GM23338 (cell line): ENCODE results near the gene AP2A2. TPM values are rescaled to one million over a fixed set of nuclear protein-coding genes. Genes with fewer than 3 reads are reported as not detected.

Source experiments
- ATAC-seq: fragments of 200-7000 bp; cut with Tn5 transposase; 3 replicates; pipeline ENCODE4 v1.9.1; 2020
- DNase-seq: peaks from one replicate; pipeline ENCODE4 v3.0.0-alpha.2; 2015; ENCODE audit warnings: low spot score
- H2AFZ ChIP-seq: fragments of 200-600 bp; sonication (generic); 2 replicates; pipeline ENCODE4 v1.8.0; 2016; ENCODE audit warnings: antibody characterized with exemption, mild to moderate bottlenecking, moderate library complexity
- H3F3A ChIP-seq: fragments of 200-600 bp; sonication (generic); replicated peaks from 2 replicates; pipeline ENCODE4 v1.8.0; 2017; ENCODE audit warnings: antibody characterized with exemption, mixed run types, low read depth
- H3K27ac ChIP-seq: fragments of 200-600 bp; sonication (generic); 2 replicates; pipeline ENCODE4 v1.6.1; 2016; ENCODE audit warnings: low read depth
- H3K27me3 ChIP-seq: fragments of 200-600 bp; sonication (generic); 2 replicates; pipeline ENCODE4 v1.8.0; 2016; ENCODE audit warnings: mild to moderate bottlenecking, mixed run types, moderate library complexity; ENCODE audit not compliant: insufficient read depth
- H3K36me3 ChIP-seq: fragments of 200-600 bp; sonication (generic); 2 replicates; pipeline ENCODE4 v1.8.0; 2016; ENCODE audit warnings: mild to moderate bottlenecking; ENCODE audit not compliant: insufficient read depth
- H3K4me1 ChIP-seq: fragments of 200-600 bp; sonication (generic); 2 replicates; pipeline ENCODE4 v1.8.0; 2016; ENCODE audit warnings: mild to moderate bottlenecking, moderate library complexity; ENCODE audit not compliant: insufficient read depth
- H3K4me2 ChIP-seq: fragments of 200-600 bp; sonication (generic); 2 replicates; pipeline ENCODE4 v1.7.1; 2017; ENCODE audit warnings: mixed run types
- H3K4me3 ChIP-seq: fragments of 200-600 bp; sonication (generic); 2 replicates; pipeline ENCODE4 v1.6.1; 2016; ENCODE audit warnings: mixed run types
- H3K79me2 ChIP-seq: fragments of 200-600 bp; sonication (generic); replicated peaks from 2 replicates; pipeline ENCODE4 v1.8.0; 2017; ENCODE audit warnings: mild to moderate bottlenecking; ENCODE audit not compliant: insufficient read depth
- H3K9me2 ChIP-seq: fragments of 200-600 bp; sonication (generic); 2 replicates; pipeline ENCODE4 v1.8.0; 2017; ENCODE audit not compliant: insufficient read depth
- H4K20me1 ChIP-seq: fragments of 200-600 bp; sonication (generic); replicated peaks from 2 replicates; pipeline ENCODE4 v1.8.0; 2017; ENCODE audit warnings: mild to moderate bottlenecking; ENCODE audit not compliant: insufficient read depth
- H3K27ac Mint-ChIP-seq: 2 replicates; pipeline ENCODE4 v1.8.0; 2020; ENCODE audit warnings: inconsistent platforms, mild to moderate bottlenecking, moderate library complexity, mixed read lengths
- H3K27me3 Mint-ChIP-seq: 3 replicates; pipeline ENCODE4 v1.8.0; 2022; ENCODE audit warnings: low read depth, mild to moderate bottlenecking, moderate library complexity, mixed read lengths, inconsistent platforms; ENCODE audit not compliant: insufficient read depth, poor library complexity
- H3K36me3 Mint-ChIP-seq: 3 replicates; pipeline ENCODE4 v1.8.0; 2021; ENCODE audit warnings: low read depth, mild to moderate bottlenecking, inconsistent platforms, moderate library complexity, mixed read lengths
- H3K4me1 Mint-ChIP-seq: 3 replicates; pipeline ENCODE4 v1.8.0; 2020; ENCODE audit warnings: mild to moderate bottlenecking, inconsistent platforms, mixed read lengths
- H3K4me3 Mint-ChIP-seq: 3 replicates; pipeline ENCODE4 v1.8.0; 2021; ENCODE audit warnings: moderate library complexity, mild to moderate bottlenecking, inconsistent platforms, mixed read lengths
- H3K9me3 Mint-ChIP-seq: 3 replicates; pipeline ENCODE4 v1.8.0; 2020; ENCODE audit warnings: moderate library complexity, mild to moderate bottlenecking, inconsistent platforms, mixed read lengths
- ZNF114 ChIP-seq: fragments of 250-450 bp; sonication (Bioruptor Pico); IDR thresholded peaks from 2 replicates; pipeline ENCODE4 v1.5.0; 2020; ENCODE audit warnings: mild to moderate bottlenecking, moderate library complexity
- polyA plus RNA-seq: library from polyadenylated mRNA; unstranded; fragments of >200 nt; fragmentation: Nextera tagmentation; extraction: Ambion mirVana; gene quantifications from 2 replicates; pipeline ENCODE4 v1.2.1, GENCODE V29; 2016
- total RNA-seq: library from RNA; depleted of rRNA; stranded (reverse); fragments of >200 nt; shearing (Covaris generic); gene quantifications from 2 replicates; pipeline ENCODE4 v1.2.3, GENCODE V29; 2014
- TF ChIP-seq, protein P1 (sequence below): fragments of 250-450 bp; sonication (Bioruptor Pico); IDR thresholded peaks from 2 replicates; pipeline ENCODE4 v1.5.0; 2020; ENCODE audit warnings: mild to moderate bottlenecking, moderate library complexity
- TF ChIP-seq, protein P2 (sequence below), 2 experiments: fragments of 200-600 bp in 1 of 2; sonication (generic) in 1 of 2; conservative IDR thresholded peaks; 2 replicates each; pipeline versions ENCODE4 v1.5.1 to v1.6.1; 2016 to 2017; ENCODE audit warnings: antibody characterized with exemption in 2 of 2, low read depth in 2 of 2, mild to moderate bottlenecking in 2 of 2, moderate library complexity in 1 of 2

Gene AP2A2
- total and polyA plus RNA-seq, 2 experiments from 2014 or later, result 23.7 to 47.5 TPM

DNA sequence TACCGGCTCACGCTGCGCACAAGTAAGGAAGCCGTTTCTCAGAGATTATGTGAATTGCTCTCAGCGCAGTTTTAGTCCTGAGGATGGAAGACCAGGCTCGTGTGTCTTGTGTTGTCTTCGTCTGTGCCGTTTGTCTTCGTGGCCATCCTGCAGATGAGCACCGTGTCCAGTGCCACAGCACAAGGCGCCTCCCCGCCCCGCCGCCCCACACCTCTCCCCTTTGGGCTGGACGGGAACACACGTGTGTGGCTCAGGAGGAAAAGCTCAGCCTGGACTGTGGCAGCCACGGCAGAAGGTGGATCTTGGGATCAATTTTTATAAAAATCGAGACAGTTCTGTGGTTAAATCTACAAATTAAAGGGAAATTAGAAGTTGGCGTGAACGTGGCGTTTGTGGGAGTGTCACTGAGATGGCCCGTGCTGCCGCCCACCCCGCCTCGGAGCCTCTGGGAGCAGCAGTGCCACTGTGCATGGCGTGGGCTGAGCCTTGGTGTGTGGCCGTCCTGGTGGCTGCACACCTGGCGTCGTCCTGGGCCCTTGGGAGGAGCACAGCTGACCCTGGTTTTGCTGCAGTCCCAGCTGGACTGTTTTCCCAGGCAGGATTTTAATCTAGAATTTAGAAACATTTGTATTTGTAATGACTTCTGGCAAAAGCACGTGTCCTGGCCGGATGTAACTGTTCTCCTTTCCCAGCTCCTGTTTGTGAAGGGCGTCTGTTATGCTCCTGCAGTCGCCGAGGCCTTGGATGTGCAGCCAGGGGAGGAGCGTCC, 85.1 kb downstream of the AP2A2 start (continued):
- TF ChIP-seq, protein P1, sequence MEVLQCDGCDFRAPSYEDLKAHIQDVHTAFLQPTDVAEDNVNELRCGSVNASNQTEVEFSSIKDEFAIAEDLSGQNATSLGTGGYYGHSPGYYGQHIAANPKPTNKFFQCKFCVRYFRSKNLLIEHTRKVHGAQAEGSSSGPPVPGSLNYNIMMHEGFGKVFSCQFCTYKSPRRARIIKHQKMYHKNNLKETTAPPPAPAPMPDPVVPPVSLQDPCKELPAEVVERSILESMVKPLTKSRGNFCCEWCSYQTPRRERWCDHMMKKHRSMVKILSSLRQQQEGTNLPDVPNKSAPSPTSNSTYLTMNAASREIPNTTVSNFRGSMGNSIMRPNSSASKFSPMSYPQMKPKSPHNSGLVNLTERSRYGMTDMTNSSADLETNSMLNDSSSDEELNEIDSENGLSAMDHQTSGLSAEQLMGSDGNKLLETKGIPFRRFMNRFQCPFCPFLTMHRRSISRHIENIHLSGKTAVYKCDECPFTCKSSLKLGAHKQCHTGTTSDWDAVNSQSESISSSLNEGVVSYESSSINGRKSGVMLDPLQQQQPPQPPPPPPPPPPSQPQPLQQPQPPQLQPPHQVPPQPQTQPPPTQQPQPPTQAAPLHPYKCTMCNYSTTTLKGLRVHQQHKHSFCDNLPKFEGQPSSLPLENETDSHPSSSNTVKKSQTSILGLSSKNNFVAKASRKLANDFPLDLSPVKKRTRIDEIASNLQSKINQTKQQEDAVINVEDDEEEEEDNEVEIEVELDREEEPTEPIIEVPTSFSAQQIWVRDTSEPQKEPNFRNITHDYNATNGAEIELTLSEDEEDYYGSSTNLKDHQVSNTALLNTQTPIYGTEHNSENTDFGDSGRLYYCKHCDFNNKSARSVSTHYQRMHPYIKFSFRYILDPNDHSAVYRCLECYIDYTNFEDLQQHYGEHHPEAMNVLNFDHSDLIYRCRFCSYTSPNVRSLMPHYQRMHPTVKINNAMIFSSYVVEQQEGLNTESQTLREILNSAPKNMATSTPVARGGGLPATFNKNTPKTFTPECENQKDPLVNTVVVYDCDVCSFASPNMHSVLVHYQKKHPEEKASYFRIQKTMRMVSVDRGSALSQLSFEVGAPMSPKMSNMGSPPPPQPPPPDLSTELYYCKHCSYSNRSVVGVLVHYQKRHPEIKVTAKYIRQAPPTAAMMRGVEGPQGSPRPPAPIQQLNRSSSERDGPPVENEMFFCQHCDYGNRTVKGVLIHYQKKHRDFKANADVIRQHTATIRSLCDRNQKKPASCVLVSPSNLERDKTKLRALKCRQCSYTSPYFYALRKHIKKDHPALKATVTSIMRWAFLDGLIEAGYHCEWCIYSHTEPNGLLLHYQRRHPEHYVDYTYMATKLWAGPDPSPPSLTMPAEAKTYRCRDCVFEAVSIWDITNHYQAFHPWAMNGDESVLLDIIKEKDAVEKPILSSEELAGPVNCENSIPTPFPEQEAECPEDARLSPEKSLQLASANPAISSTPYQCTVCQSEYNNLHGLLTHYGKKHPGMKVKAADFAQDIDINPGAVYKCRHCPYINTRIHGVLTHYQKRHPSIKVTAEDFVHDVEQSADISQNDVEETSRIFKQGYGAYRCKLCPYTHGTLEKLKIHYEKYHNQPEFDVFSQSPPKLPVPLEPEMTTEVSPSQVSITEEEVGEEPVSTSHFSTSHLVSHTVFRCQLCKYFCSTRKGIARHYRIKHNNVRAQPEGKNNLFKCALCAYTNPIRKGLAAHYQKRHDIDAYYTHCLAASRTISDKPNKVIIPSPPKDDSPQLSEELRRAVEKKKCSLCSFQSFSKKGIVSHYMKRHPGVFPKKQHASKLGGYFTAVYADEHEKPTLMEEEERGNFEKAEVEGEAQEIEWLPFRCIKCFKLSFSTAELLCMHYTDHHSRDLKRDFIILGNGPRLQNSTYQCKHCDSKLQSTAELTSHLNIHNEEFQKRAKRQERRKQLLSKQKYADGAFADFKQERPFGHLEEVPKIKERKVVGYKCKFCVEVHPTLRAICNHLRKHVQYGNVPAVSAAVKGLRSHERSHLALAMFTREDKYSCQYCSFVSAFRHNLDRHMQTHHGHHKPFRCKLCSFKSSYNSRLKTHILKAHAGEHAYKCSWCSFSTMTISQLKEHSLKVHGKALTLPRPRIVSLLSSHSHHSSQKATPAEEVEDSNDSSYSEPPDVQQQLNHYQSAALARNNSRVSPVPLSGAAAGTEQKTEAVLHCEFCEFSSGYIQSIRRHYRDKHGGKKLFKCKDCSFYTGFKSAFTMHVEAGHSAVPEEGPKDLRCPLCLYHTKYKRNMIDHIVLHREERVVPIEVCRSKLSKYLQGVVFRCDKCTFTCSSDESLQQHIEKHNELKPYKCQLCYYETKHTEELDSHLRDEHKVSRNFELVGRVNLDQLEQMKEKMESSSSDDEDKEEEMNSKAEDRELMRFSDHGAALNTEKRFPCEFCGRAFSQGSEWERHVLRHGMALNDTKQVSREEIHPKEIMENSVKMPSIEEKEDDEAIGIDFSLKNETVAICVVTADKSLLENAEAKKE (CRISPR knock-in tag), result no peak
- TF ChIP-seq ZNF114 (CRISPR knock-in tag), result no peak

DNA sequence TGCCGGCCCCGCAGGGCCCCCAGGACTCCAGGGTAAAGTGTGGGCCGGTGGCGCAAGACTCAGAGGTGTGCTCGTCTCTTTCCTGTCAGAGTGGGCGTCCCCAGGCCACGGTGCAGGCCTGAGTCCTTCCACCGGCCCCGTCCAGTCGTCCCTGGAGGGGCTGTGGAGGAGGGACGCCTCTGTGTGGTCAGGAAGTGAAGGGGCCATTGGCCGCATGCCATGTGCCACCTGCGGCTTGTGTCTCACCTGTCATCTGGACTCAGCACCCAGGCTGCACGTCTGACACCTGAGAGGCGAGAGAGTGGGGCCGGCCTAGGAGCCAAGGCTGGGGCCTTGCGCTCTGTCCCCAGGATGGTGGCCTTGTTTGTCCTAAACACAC, 85.6 kb downstream of the AP2A2 start:
- H3K4me3 Mint-ChIP-seq, result no peak overlapping the region
- no peak overlapping the region for H3K27ac ChIP-seq
- no peak overlapping the region for H3K4me2 ChIP-seq
- H2AFZ ChIP-seq, result no peak overlapping the region
- H3K79me2 ChIP-seq, result no peaks in the 10 kb centered on the region
- no peaks in the 10 kb centered on the region for H3K36me3 ChIP-seq
- peaks cover 3% of the 10 kb centered on the region for H3K9me3 Mint-ChIP-seq
- no peak for ATAC-seq
- no peaks in the 10 kb centered on the region for H3K4me1 ChIP-seq
- DNase-seq, result no peak
- H3K4me3 ChIP-seq, result no peak overlapping the region
- TF ChIP-seq ZNF114 (CRISPR knock-in tag), result no peak
- TF ChIP-seq, protein P2, sequence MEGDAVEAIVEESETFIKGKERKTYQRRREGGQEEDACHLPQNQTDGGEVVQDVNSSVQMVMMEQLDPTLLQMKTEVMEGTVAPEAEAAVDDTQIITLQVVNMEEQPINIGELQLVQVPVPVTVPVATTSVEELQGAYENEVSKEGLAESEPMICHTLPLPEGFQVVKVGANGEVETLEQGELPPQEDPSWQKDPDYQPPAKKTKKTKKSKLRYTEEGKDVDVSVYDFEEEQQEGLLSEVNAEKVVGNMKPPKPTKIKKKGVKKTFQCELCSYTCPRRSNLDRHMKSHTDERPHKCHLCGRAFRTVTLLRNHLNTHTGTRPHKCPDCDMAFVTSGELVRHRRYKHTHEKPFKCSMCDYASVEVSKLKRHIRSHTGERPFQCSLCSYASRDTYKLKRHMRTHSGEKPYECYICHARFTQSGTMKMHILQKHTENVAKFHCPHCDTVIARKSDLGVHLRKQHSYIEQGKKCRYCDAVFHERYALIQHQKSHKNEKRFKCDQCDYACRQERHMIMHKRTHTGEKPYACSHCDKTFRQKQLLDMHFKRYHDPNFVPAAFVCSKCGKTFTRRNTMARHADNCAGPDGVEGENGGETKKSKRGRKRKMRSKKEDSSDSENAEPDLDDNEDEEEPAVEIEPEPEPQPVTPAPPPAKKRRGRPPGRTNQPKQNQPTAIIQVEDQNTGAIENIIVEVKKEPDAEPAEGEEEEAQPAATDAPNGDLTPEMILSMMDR (conservative IDR thresholded peaks at IDR 0.05; ENCODE audit: low read depth in 2 of 2), result peak in 1 of 2 experiments; percentile 15; a peak in 1 of 4 replicates
- H3K9me2 ChIP-seq, result no peaks in the 10 kb centered on the region
- peaks cover 7% of the 10 kb centered on the region for H3K27me3 Mint-ChIP-seq
- H4K20me1 ChIP-seq, result no peaks in the 10 kb centered on the region; the same call in 1 of the 2 replicates
- no peaks in the 10 kb centered on the region for H3F3A ChIP-seq
- H3K36me3 Mint-ChIP-seq, result peaks cover 19% of the 10 kb centered on the region
- H3K27ac Mint-ChIP-seq, result no peak overlapping the region
- no peaks in the 10 kb centered on the region for H3K27me3 ChIP-seq
- no peaks in the 10 kb centered on the region for H3K4me1 Mint-ChIP-seq
